ENCODE measurements around the gene FKBP11. TPM values are rescaled to one million over a fixed set of nuclear protein-coding genes. Genes with fewer than 3 reads are reported as not detected.

FKBP11 gene
- total and polyA plus RNA-seq, 2 of the 13 experiments (the other 11 are each of a cell fraction or from before 2014, with no cell fraction given), result 15.5 to 19.4 TPM

DNA sequence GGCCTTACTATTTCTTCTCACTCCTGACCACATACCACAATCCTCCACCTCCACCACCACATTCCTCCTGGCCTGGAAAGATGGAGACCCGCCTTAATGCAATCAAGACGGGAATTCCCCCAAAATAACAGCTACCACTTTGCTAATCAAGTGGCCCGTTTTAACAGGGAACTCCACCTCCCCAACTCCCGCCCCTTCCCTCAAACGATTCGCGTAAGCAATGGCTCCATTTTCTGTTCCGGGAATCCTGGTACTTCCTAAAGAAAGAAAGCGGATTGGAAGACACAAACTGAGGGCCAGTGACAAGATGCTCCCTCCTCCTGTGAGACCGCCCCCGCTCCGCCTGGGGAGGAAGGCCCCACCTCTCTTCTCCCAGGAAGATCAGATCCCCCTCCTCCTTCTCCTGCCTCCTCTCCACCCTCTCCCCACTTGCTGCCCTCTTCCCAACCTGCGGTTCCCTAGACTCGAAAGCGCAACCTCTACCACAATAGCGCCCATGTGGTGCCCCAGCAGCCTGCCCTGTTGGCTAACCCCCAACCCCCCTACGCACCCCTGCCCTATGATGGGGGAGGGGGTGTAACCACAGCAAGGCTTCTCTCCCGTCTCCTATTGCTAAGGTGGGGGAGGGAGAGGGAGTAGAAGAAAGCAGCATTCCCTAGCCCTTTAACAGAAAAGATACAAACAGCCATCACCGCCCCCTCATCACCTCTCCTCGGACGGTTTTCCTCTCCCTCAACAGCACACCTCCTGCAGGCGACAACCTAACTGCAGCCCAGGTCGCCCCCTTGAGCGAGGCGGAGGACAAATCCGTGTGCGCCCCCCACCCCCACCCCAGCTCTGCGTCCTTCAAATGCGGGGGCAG is 31.2 kb upstream of the FKBP11 start (continued):
- TF ChIP-seq ZBTB40 (IDR thresholded peaks at IDR 0.05) (no peak), ZBTB40 (CRISPR knock-in tag; IDR thresholded peaks at IDR 0.05) (no peak), ELF4 (CRISPR knock-in tag; IDR thresholded peaks at IDR 0.05; ENCODE audit: borderline replicate concordance) (peak; percentile 58; the same call in 1 of the 2 replicates), NFYB (CRISPR knock-in tag; IDR thresholded peaks at IDR 0.05) (peak; percentile 47), MED13 (CRISPR knock-in tag; IDR thresholded peaks at IDR 0.05) (no peak), HHEX (CRISPR knock-in tag; IDR thresholded peaks at IDR 0.05) (no peak), ZNF563 (CRISPR knock-in tag; IDR thresholded peaks at IDR 0.05) (0 out of 2 replicates have a peak, but pooled peaks have one; percentile 33), NFYC (CRISPR knock-in tag; IDR thresholded peaks at IDR 0.05) (0 out of 2 replicates have a peak, but pooled peaks have one; percentile 31), ZNF605 (CRISPR knock-in tag; IDR thresholded peaks at IDR 0.05) (0 out of 2 replicates have a peak, but pooled peaks have one; percentile 13), POGZ (CRISPR knock-in tag; IDR thresholded peaks at IDR 0.05) (0 out of 2 replicates have a peak, but pooled peaks have one; percentile 21), MAZ (IDR thresholded peaks at IDR 0.05; ENCODE audit: borderline replicate concordance, low read depth, low read length) (0 out of 2 replicates have a peak, but pooled peaks have one; percentile 19), MAZ (CRISPR knock-in tag; IDR thresholded peaks at IDR 0.05; ENCODE audit: low read depth) (peak; percentile 31; the same call in 1 of the 2 replicates), MIER3 (CRISPR knock-in tag; IDR thresholded peaks at IDR 0.05; ENCODE audit: borderline replicate concordance) (no peak), DR1 (CRISPR knock-in tag; IDR thresholded peaks at IDR 0.05) (no peak), SMAD9 (CRISPR knock-in tag; IDR thresholded peaks at IDR 0.05) (no peak), HMGXB4 (CRISPR knock-in tag; IDR thresholded peaks at IDR 0.05; ENCODE audit: borderline replicate concordance in 1 of 2, low read depth in 1 of 2) (peak in 1 of 2 experiments; percentile 7; a peak in 1 of 4 replicates), IKZF4 (CRISPR knock-in tag; IDR thresholded peaks at IDR 0.05; ENCODE audit: borderline replicate concordance, low read depth, not compliant biosample characterization) (peak; percentile 48), ESRRA (CRISPR knock-in tag; IDR thresholded peaks at IDR 0.05; ENCODE audit: low read depth) (0 out of 2 replicates have a peak, but pooled peaks have one; percentile 8)
